Stomach (tissue), 4 donors: ENCODE measurements around the gene SMYD5.

ENCODE experiments used
- CTCF ChIP-seq, 7 experiments: fragments of 450-650 bp in 4 of 7; fragments of 200-600 bp in 3 of 7; sonication (generic) in 3 of 7; IDR thresholded peaks; one replicate each; pipeline ENCODE4 v1.5.1; 2016 to 2019; ENCODE audit warnings: antibody characterized with exemption in 7 of 7, control low read depth in 2 of 7, mild to moderate bottlenecking in 1 of 7
- EP300 ChIP-seq: sonication (generic); formaldehyde crosslinking; IDR thresholded peaks from one replicate; pipeline ENCODE4 v1.6.1; 2017; ENCODE audit warnings: antibody characterized with exemption
- POLR2A ChIP-seq, 4 donors: fragments of 450-650 bp; IDR thresholded peaks; one replicate each; pipeline ENCODE4 v1.6.1; 2016; ENCODE audit warnings: antibody characterized with exemption in 4 of 4, control low read depth in 2 of 4, mild to moderate bottlenecking in 1 of 4, moderate library complexity in 1 of 4
- POLR2AphosphoS5 ChIP-seq, 3 donors: sonication (generic); formaldehyde crosslinking; IDR thresholded peaks; one replicate each; pipeline ENCODE4 v1.6.1; 2016; ENCODE audit warnings: antibody characterized with exemption in 3 of 3

GRCh38 chr2:73264332-73264606 is 50.2 kb downstream of the SMYD5 start:
- TF ChIP-seq CTCF (IDR thresholded peaks at IDR 0.05) (no peak), POLR2A (IDR thresholded peaks at IDR 0.05) (no peak), POLR2AphosphoS5 (IDR thresholded peaks at IDR 0.05) (no peak), EP300 (no peak)
